ENCODE data around the gene GYPB. TPM values are rescaled to one million over a fixed set of nuclear protein-coding genes. Genes with fewer than 3 reads are reported as not detected.
"Not testable (repeated sequence)": the region's sequence is repeated elsewhere in the genome, so short reads cannot be mapped to it uniquely, and the experiment has no call there.

Gene GYPB
- total and polyA plus RNA-seq, 3 experiments from 2014 or later = not detected

DNA sequence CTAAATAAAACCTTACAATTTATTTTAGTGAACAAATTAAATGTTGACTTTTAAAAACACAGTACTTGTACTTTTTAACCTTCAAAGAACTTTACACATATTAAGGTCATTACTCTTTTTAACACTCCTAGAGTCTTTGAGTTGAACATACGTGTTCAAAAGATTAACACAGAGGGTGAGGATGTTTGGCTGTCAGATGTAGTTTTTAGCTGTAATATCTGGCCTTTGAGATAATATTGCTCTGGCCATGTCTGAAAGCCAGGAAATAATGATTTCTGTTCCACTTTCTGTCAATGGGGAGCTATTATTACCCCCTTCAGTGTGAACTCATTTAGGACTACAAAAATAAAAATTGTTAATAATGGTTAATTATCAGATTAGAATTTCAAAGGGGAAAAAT lies 71.7 kb downstream of the GYPB start:
- H3K4me1 Mint-ChIP-seq; DNase-seq; POLR2A ChIA-PET; H3K27ac ChIP-seq (ENCODE audit: low read depth, low read length); H3K4me3 ChIP-seq (ENCODE audit: low read length); CTCF ChIA-PET; H3K27me3 ChIP-seq (ENCODE audit: insufficient read depth, low read length, poor library complexity, severe bottlenecking); H3K4me1 ChIP-seq (ENCODE audit: insufficient read depth, low read length); H3K9me3 ChIP-seq (ENCODE audit: low read length); H3K27ac Mint-ChIP-seq; H3K36me3 ChIP-seq (ENCODE audit: insufficient read depth, low read length); H3K36me3 Mint-ChIP-seq; H3K4me3 Mint-ChIP-seq: not testable (repeated sequence)
- peaks cover 0 to 24% (median 15%) of the 10 kb centered on the region in 5 donors for H3K9me3 Mint-ChIP-seq
- peaks cover 4 to 17% of the 10 kb centered on the region in 2 donors for H3K27me3 Mint-ChIP-seq

Other genes starting within 250 kb of the GYPB start
- gene GYPE, start 113.8 kb downstream of the GYPB start, total RNA-seq = 1 to 10 TPM; 2.1 to 2.9 TPM
- gene GYPE, start 113.8 kb downstream of the GYPB start, polyA plus RNA-seq = 3.6 TPM
- not detected for gene GYPA, start 121.3 kb upstream of the GYPB start, total RNA-seq
- gene GYPA, start 121.3 kb upstream of the GYPB start, polyA plus RNA-seq = not detected